Endothelial cell of umbilical vein (primary cell): ENCODE measurements around the gene SCAND1. TPM values are rescaled to one million over a fixed set of nuclear protein-coding genes. Genes with fewer than 3 reads are reported as not detected.

Source experiments
- BruUV-seq: library from RNA; stranded (reverse); fragments of 400-500 nt; replicated peaks from 2 replicates; lab custom pipeline; 2021; lab: Mats Ljungman, UMichigan
- CTCF ChIA-PET: fragments of 300-600, 350-600 bp; sonication (Branson Sonifier 250); formaldehyde crosslinking; loops from one replicate; lab custom pipeline; 2021; ENCODE audit warnings: antibody characterized with exemption, inconsistent platforms; lab: Charles Lee
- POLR2A ChIA-PET: fragments of 300-600, 350-600 bp; sonication (Branson Sonifier 250); formaldehyde crosslinking; loops from one replicate; lab custom pipeline; 2021; ENCODE audit warnings: antibody characterized with exemption, inconsistent platforms; lab: Charles Lee
- DNase-seq: peaks from one replicate; pipeline ENCODE4 v3.0.0-alpha.2; 2011; ENCODE audit warnings: low read depth, low spot score
- FAIRE-seq: peaks from 2 replicates; lab custom pipeline; 2011; peaks lifted over from hg19 to GRCh38; lab: Jason Lieb, UNC
- H2AFZ ChIP-seq: 2 replicates; pipeline ENCODE4 v1.6.0; 2012; ENCODE audit warnings: low read depth, low read length, control low read depth, inconsistent platforms
- H3K27ac ChIP-seq: 2 replicates; pipeline ENCODE4 v1.5.1; 2011; ENCODE audit warnings: low read depth, mild to moderate bottlenecking, control low read depth, low read length, moderate library complexity; ENCODE audit not compliant: insufficient read depth
- H3K27me3 ChIP-seq, 2 experiments: 2 replicates each; pipeline versions ENCODE4 v1.6.0 to v1.6.1; 2011; ENCODE audit warnings: low read length in 2 of 2, mixed read lengths in 1 of 2; ENCODE audit not compliant: control insufficient read depth in 2 of 2, insufficient read depth in 2 of 2
- H3K36me3 ChIP-seq, 2 experiments: 2 replicates in 1 of 2; 3 replicates in 1 of 2; pipeline ENCODE4 v1.5.1; 2011; ENCODE audit warnings: low read length in 2 of 2, mild to moderate bottlenecking in 1 of 2, moderate library complexity in 1 of 2; ENCODE audit not compliant: control insufficient read depth in 2 of 2, insufficient read depth in 2 of 2; ENCODE audit errors: extremely low read depth in 1 of 2
- H3K4me1 ChIP-seq: 3 replicates; pipeline ENCODE4 v1.5.1; 2011; ENCODE audit warnings: mild to moderate bottlenecking, low read length; ENCODE audit not compliant: control insufficient read depth, insufficient read depth; ENCODE audit errors: extremely low read depth
- H3K4me2 ChIP-seq: 2 replicates; pipeline ENCODE4 v1.6.1; 2011; ENCODE audit warnings: low read length, control low read depth, mixed read lengths; ENCODE audit not compliant: insufficient read depth
- H3K4me3 ChIP-seq, 3 experiments: fragments of 200-600 bp in 1 of 3; sonication (generic), shearing (Covaris generic) in 1 of 3; replicated peaks in 1 of 3; 2 replicates each; pipeline ENCODE4 v1.5.1; 2011 to 2016; ENCODE audit warnings: control low read depth in 3 of 3, low read length in 3 of 3, mild to moderate bottlenecking in 2 of 3, inconsistent platforms in 1 of 3, low read depth in 1 of 3, moderate library complexity in 1 of 3; ENCODE audit not compliant: insufficient read depth in 1 of 3
- H3K79me2 ChIP-seq: 2 replicates; pipeline ENCODE4 v1.6.0; 2012; ENCODE audit warnings: low read length, inconsistent platforms; ENCODE audit not compliant: control insufficient read depth, insufficient read depth
- H3K9ac ChIP-seq: replicated peaks from 2 replicates; pipeline ENCODE3; 2011; ENCODE audit warnings: low read length, control low read depth; ENCODE audit not compliant: insufficient read depth; ENCODE audit errors: extremely low read depth
- H3K9me1 ChIP-seq: replicated peaks from 3 replicates; pipeline ENCODE4 v1.6.0; 2011; ENCODE audit warnings: mild to moderate bottlenecking, low read length; ENCODE audit not compliant: control insufficient read depth, insufficient read depth; ENCODE audit errors: extremely low read depth
- H3K9me3 ChIP-seq: replicated peaks from 2 replicates; pipeline ENCODE4 v1.5.1; 2012; ENCODE audit warnings: low read length, inconsistent platforms; ENCODE audit not compliant: control insufficient read depth, insufficient read depth
- H4K20me1 ChIP-seq: replicated peaks from 2 replicates; pipeline ENCODE3; 2011; ENCODE audit warnings: mild to moderate bottlenecking, low read length; ENCODE audit not compliant: control insufficient read depth, insufficient read depth; ENCODE audit errors: extremely low read depth
- CTCF ChIP-seq, 2 donors: IDR thresholded peaks; 1 replicate in 1 of 2; 2 replicates in 1 of 2; pipeline ENCODE4 v1.5.1; 2011; ENCODE audit warnings: low read length in 2 of 2, mild to moderate bottlenecking in 2 of 2, moderate library complexity in 2 of 2, control low read depth in 1 of 2, inconsistent platforms in 1 of 2, low read depth in 1 of 2; ENCODE audit not compliant: insufficient read depth in 1 of 2; ENCODE audit errors: extremely low read depth in 1 of 2
- EZH2 ChIP-seq: IDR thresholded peaks from 2 replicates; pipeline ENCODE4 v1.6.1; 2012; ENCODE audit warnings: borderline replicate concordance, low read depth, mild to moderate bottlenecking, moderate library complexity, low read length, inconsistent platforms; ENCODE audit not compliant: severe bottlenecking
- FOS ChIP-seq: IDR thresholded peaks from 2 replicates; pipeline ENCODE4 v1.6.1; 2011; ENCODE audit warnings: mild to moderate bottlenecking, low read length, moderate library complexity, borderline replicate concordance; ENCODE audit not compliant: insufficient read depth
- GATA2 ChIP-seq: IDR thresholded peaks from 2 replicates; pipeline ENCODE4 v1.7.0; 2011; ENCODE audit warnings: low read depth, mild to moderate bottlenecking, moderate library complexity, mixed read lengths, low read length; ENCODE audit not compliant: insufficient read length, insufficient read depth
- JUN ChIP-seq: IDR thresholded peaks from 2 replicates; pipeline ENCODE4 v1.6.1; 2011; ENCODE audit warnings: borderline replicate concordance, low read depth; ENCODE audit not compliant: insufficient read length, insufficient read depth
- MYC ChIP-seq: IDR thresholded peaks from one replicate; pipeline ENCODE4 v1.6.1; 2011; ENCODE audit warnings: mild to moderate bottlenecking, low read depth, low read length
- POLR2A ChIP-seq: IDR thresholded peaks from 2 replicates; pipeline ENCODE4 v1.6.1; 2012; ENCODE audit warnings: low read depth, mild to moderate bottlenecking, control low read depth, low read length
- POLR2AphosphoS5 ChIP-seq: IDR thresholded peaks from 2 replicates; pipeline ENCODE4 v1.6.1; 2012; ENCODE audit warnings: low read depth, mild to moderate bottlenecking, control low read depth, low read length, moderate library complexity; ENCODE audit not compliant: insufficient read depth
- dilution Hi-C: fragments of 300-500 bp; cut with MboI; formaldehyde crosslinking; loops from one replicate; pipeline ENCODE4 v1.15.0; 2019; ENCODE audit warnings: low sequenced_read_pairs; ENCODE audit not compliant: extremely low pct_ligation_motif_present
- intact Hi-C: fragments of 100-400 bp; cut with micrococcal nuclease; formaldehyde crosslinking; loops from one replicate; pipeline ENCODE4 v1.10.0; 2022
- polyA plus RNA-seq, 4 experiments: library from polyadenylated mRNA; depleted of rRNA in 3 of 4; stranded (reverse) in 3 of 4; unstranded in 1 of 4; fragments of >200 nt; gene quantifications; 2 replicates each; pipeline versions ENCODE4 v1.2.1 to v1.2.3, GENCODE V29; 2011 to 2012; ENCODE audit warnings: missing spikeins in 1 of 4
- total RNA-seq: library from RNA; stranded (reverse); gene quantifications from 2 replicates; pipeline ENCODE4 v1.2.3, GENCODE V29; 2021
- TF ChIP-seq, protein P1 (sequence below): IDR thresholded peaks from 2 replicates; pipeline ENCODE4 v1.6.1; 2011; ENCODE audit not compliant: insufficient read depth, insufficient read length

SCAND1 gene
- total and polyA plus RNA-seq, 2 donors (not counting 3 experiments of a cell fraction or from before 2014, with no cell fraction given), result 83.5 to 85.7 TPM

GRCh38 chr20:35975576-35976373, 21.5 kb upstream of the SCAND1 start:
- H3K36me3 ChIP-seq, result no peaks in the 10 kb centered on the region
- FAIRE-seq, result no peak
- H3K9me3 ChIP-seq, result no peaks in the 10 kb centered on the region
- no peak overlapping the region for H3K4me3 ChIP-seq
- no peak for TF ChIP-seq FOS
- no peak for TF ChIP-seq GATA2
- H3K4me2 ChIP-seq, result no peak overlapping the region
- intact Hi-C loops, result no loop called here
- ChIA-PET POLR2A (no interaction called here), CTCF (interaction anchor here (2.3 to 3.4 kb wide), 3 partner anchors 15 to 163 kb away, joined by 7 to 25 read pairs (median 10); no protein-coding TSS in a partner anchor)
- no peak overlapping the region for H3K27ac ChIP-seq
- no TSS peak for BruUV-seq
- dilution Hi-C loops, result no loop called here
- no peaks in the 10 kb centered on the region for H3K79me2 ChIP-seq
- H3K9ac ChIP-seq, result no peak overlapping the region
- H2AFZ ChIP-seq, result no peak overlapping the region
- no peaks in the 10 kb centered on the region for H3K9me1 ChIP-seq
- H3K27me3 ChIP-seq, result peaks cover 0 to 8% of the 10 kb centered on the region in 2 experiments
- no peak for DNase-seq
- H3K4me1 ChIP-seq, result no peaks in the 10 kb centered on the region
- no peaks in the 10 kb centered on the region for H4K20me1 ChIP-seq

DNA sequence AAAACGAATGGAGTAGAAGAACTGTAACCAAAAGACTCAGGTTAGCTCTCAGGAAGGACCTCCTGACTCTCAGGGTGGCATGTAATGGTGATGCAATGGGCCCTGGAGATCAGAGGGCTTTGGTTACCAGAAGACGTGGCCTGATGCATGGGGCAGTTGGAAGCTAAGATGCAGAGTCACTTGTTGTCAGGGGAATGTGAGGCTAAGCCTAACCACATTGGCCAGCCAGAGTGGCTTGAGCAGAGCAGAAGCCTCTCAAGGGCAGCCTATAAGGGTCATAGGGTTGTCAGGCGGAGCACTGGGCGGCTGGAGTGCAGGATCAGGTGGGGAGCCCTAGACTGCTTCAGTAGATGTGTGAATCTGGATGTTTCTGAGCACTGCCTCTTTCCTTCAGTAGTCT, 20.0 kb upstream of the SCAND1 start:
- H3K27me3 ChIP-seq, result no peaks in the 10 kb centered on the region
- H3K4me2 ChIP-seq, result no peak overlapping the region
- no peaks in the 10 kb centered on the region for H3K36me3 ChIP-seq
- H3K27ac ChIP-seq, result no peak overlapping the region
- dilution Hi-C loops (no loop called here), intact Hi-C loops (no loop called here)
- H3K9me1 ChIP-seq, result no peaks in the 10 kb centered on the region
- H3K4me3 ChIP-seq, result no peak overlapping the region
- TF ChIP-seq FOS (no peak), EZH2 (no peak), POLR2A (no peak), POLR2AphosphoS5 (no peak), JUN (no peak), CTCF (IDR thresholded peaks at IDR 0.05; ENCODE audit: extremely low read depth in 1 of 2, insufficient read depth in 1 of 2, low read depth in 1 of 2, low read length in 2 of 2) (no peak), GATA2 (no peak), MYC (no peak)
- TF ChIP-seq, protein P1, sequence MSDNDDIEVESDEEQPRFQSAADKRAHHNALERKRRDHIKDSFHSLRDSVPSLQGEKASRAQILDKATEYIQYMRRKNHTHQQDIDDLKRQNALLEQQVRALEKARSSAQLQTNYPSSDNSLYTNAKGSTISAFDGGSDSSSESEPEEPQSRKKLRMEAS, result no peak
- no peak for DNase-seq
- ChIA-PET POLR2A (no interaction called here), CTCF (interaction anchor here (0.7 to 1.6 kb wide), 4 partner anchors 11 to 164 kb away, joined by 3 read pairs; partner anchors contain the start of gene SCAND1)
- H2AFZ ChIP-seq, result no peak overlapping the region
- no peak overlapping the region for H3K9ac ChIP-seq
- no TSS peak for BruUV-seq
- H3K79me2 ChIP-seq, result no peaks in the 10 kb centered on the region
- FAIRE-seq, result no peak
- H3K9me3 ChIP-seq, result no peaks in the 10 kb centered on the region
- no peaks in the 10 kb centered on the region for H3K4me1 ChIP-seq
- H4K20me1 ChIP-seq, result no peaks in the 10 kb centered on the region
